Neural progenitor cell (in vitro differentiated cells): ENCODE data around the gene SEMG2. TPM values are rescaled to one million over a fixed set of nuclear protein-coding genes. Genes with fewer than 3 reads are reported as not detected.

Source experiments
- DNase-seq: peaks from one replicate; pipeline ENCODE4 v3.0.0-alpha.2; 2016; ENCODE audit warnings: low spot score
- H2AFZ ChIP-seq: fragments of 200-600 bp; sonication (generic); replicated peaks from 2 replicates; pipeline ENCODE4 v1.6.1; 2016; ENCODE audit warnings: antibody characterized with exemption
- H3F3A ChIP-seq: fragments of 200-600 bp; sonication (generic); 2 replicates; pipeline ENCODE4 v1.6.1; 2016; ENCODE audit warnings: antibody characterized with exemption, low read depth
- H3K27ac ChIP-seq: fragments of 200-600 bp; sonication (generic); 2 replicates; pipeline ENCODE4 v1.5.1; 2016; ENCODE audit warnings: mild to moderate bottlenecking
- H3K27me3 ChIP-seq: fragments of 200-600 bp; sonication (generic); 2 replicates; pipeline ENCODE4 v1.6.1; 2016; ENCODE audit warnings: mild to moderate bottlenecking, moderate library complexity
- H3K36me3 ChIP-seq: fragments of 200-600 bp; sonication (generic); 2 replicates; pipeline ENCODE4 v1.5.1; 2016
- H3K4me1 ChIP-seq: fragments of 200-600 bp; sonication (generic); 2 replicates; pipeline ENCODE4 v1.6.1; 2016; ENCODE audit warnings: mixed run types
- H3K4me2 ChIP-seq: fragments of 200-600 bp; sonication (generic); 2 replicates; pipeline ENCODE4 v1.6.1; 2016
- H3K4me3 ChIP-seq: fragments of 200-600 bp; sonication (generic); 2 replicates; pipeline ENCODE4 v1.5.1; 2016
- H3K79me2 ChIP-seq: fragments of 200-600 bp; sonication (generic); 2 replicates; pipeline ENCODE4 v1.6.1; 2016; ENCODE audit warnings: low read depth
- H3K9ac ChIP-seq: fragments of 200-600 bp; sonication (generic); 2 replicates; pipeline ENCODE4 v1.6.1; 2016
- H3K9me3 ChIP-seq: fragments of 200-600 bp; sonication (generic); 2 replicates; pipeline ENCODE4 v1.5.1; 2016; ENCODE audit warnings: low read depth
- H4K20me1 ChIP-seq: fragments of 200-600 bp; sonication (generic); 2 replicates; pipeline ENCODE4 v1.6.1; 2016; ENCODE audit warnings: low read depth
- H3K27ac Mint-ChIP-seq: 3 replicates; pipeline ENCODE4 v1.8.0; 2021; ENCODE audit warnings: mixed read lengths
- H3K27me3 Mint-ChIP-seq: 2 replicates; pipeline ENCODE4 v1.8.0; 2022; ENCODE audit warnings: low read depth, mild to moderate bottlenecking, inconsistent platforms, moderate library complexity, mixed read lengths; ENCODE audit not compliant: insufficient read depth
- H3K36me3 Mint-ChIP-seq: 3 replicates; pipeline ENCODE4 v1.8.0; 2021; ENCODE audit warnings: mixed read lengths
- H3K4me1 Mint-ChIP-seq: 3 replicates; pipeline ENCODE4 v1.8.0; 2021; ENCODE audit warnings: mixed read lengths
- H3K4me3 Mint-ChIP-seq: 3 replicates; pipeline ENCODE4 v1.8.0; 2021; ENCODE audit warnings: mild to moderate bottlenecking, moderate library complexity, mixed read lengths
- H3K9me3 Mint-ChIP-seq: 3 replicates; pipeline ENCODE4 v1.8.0; 2020; ENCODE audit warnings: mixed read lengths
- EZH2 ChIP-seq: fragments of 200-600 bp; sonication (generic); IDR thresholded peaks from 2 replicates; pipeline ENCODE4 v1.6.1; 2017; ENCODE audit warnings: antibody characterized with exemption, mild to moderate bottlenecking, moderate library complexity
- EZH2phosphoT487 ChIP-seq: fragments of 200-600 bp; sonication (generic); IDR thresholded peaks from 2 replicates; pipeline ENCODE4 v1.6.1; 2017; ENCODE audit warnings: antibody characterized with exemption
- total RNA-seq: library from RNA; depleted of rRNA; stranded (reverse); fragments of >200 nt; gene quantifications from 2 replicates; pipeline ENCODE4 v1.2.3, GENCODE V29; 2015; ENCODE audit warnings: low replicate concordance
- TF ChIP-seq, protein P1 (sequence below): fragments of 200-600 bp; sonication (generic); IDR thresholded peaks from 2 replicates; pipeline ENCODE4 v1.5.1; 2017; ENCODE audit warnings: antibody characterized with exemption, mild to moderate bottlenecking

The SEMG2 gene
- total RNA-seq, 1 donor from 2014 or later: not detected

DNA sequence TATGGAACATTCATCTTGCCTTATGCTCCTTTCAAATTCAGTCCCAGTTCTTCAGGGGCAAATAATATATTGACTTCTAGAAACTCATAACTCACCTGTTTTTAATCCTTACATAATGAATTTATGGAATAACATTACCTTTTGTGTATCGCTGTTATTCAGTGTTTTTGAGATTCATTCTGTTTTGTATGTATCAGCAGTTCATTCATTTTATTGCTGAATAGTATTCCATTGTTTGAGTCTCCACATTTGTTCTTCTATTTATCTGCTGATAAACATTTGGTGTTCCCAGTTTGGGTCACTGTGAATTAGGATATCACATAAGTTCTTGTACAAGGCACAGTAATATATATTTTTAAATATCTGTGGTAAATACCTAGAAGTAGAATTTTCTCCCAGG lies 5.1 kb downstream of the SEMG2 start:
- Histone ChIP-seq H3K4me3 (no peak overlapping the region), H3F3A (no peaks in the 10 kb centered on the region), H3K79me2 (no peaks in the 10 kb centered on the region), H3K36me3 (no peaks in the 10 kb centered on the region), H2AFZ (no peak overlapping the region), H3K9ac (no peak overlapping the region), H3K27ac (no peak overlapping the region), H3K9me3 (no peaks in the 10 kb centered on the region), H3K27me3 (peaks cover 53% of the 10 kb centered on the region), H3K4me2 (no peak overlapping the region), H3K4me1 (no peaks in the 10 kb centered on the region), H4K20me1 (no peaks in the 10 kb centered on the region)
- Mint-ChIP-seq H3K36me3 (no peaks in the 10 kb centered on the region), H3K4me3 (no peak overlapping the region), H3K27ac (no peak overlapping the region), H3K9me3 (no peaks in the 10 kb centered on the region), H3K4me1 (no peaks in the 10 kb centered on the region), H3K27me3 (no peaks in the 10 kb centered on the region)
- TF ChIP-seq, protein P1, sequence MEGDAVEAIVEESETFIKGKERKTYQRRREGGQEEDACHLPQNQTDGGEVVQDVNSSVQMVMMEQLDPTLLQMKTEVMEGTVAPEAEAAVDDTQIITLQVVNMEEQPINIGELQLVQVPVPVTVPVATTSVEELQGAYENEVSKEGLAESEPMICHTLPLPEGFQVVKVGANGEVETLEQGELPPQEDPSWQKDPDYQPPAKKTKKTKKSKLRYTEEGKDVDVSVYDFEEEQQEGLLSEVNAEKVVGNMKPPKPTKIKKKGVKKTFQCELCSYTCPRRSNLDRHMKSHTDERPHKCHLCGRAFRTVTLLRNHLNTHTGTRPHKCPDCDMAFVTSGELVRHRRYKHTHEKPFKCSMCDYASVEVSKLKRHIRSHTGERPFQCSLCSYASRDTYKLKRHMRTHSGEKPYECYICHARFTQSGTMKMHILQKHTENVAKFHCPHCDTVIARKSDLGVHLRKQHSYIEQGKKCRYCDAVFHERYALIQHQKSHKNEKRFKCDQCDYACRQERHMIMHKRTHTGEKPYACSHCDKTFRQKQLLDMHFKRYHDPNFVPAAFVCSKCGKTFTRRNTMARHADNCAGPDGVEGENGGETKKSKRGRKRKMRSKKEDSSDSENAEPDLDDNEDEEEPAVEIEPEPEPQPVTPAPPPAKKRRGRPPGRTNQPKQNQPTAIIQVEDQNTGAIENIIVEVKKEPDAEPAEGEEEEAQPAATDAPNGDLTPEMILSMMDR: no peak
- no peak for TF ChIP-seq EZH2phosphoT487
- no peak for TF ChIP-seq EZH2
- no peak for DNase-seq

DNA sequence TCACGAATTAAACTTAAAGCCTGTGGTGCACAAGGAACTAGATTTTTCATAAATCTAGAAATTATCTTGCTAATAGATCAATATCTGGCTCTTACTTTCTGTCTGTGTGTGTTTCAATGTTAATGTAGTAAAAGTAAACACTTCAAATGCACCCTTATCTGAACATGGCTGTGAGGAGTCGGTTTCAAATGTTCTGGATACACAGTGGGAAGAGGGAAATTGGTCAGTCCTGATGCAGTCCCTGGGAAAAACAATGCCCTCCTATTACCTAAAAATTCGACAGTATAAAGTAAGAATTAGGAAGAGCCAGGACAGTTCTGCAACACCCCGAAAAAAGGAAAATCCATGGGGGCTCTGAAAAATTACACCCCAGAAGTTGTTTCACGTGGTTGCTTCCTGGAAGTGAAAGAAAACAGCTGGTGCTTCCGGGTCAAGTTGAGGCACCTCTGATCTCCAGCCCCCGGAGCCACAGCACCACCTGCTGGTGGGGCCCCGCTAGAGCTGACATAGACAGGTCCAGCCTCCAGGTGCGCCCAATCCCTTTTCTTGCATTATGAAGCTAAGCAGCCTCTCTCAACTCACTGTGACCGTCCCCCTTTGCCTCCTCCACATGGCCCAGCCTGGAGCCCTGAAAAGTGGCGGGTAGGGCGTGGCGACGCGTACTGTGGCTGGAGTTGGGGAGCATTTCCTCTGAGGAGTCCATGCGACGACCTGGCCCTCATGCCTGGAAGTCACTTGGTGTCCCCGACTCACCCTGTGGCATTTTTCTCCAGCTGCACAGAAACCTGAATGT lies 8.3 kb downstream of the SEMG2 start:
- H3K27me3 ChIP-seq: peaks cover 38% of the 10 kb centered on the region
- H3K4me3 Mint-ChIP-seq: no peak overlapping the region
- H3K36me3 ChIP-seq: no peaks in the 10 kb centered on the region
- H3K4me1 ChIP-seq: no peaks in the 10 kb centered on the region
- H3K9me3 Mint-ChIP-seq: peaks cover 6% of the 10 kb centered on the region
- H3K27ac Mint-ChIP-seq: no peak overlapping the region
- no peak overlapping the region for H2AFZ ChIP-seq
- H4K20me1 ChIP-seq: no peaks in the 10 kb centered on the region
- H3K9ac ChIP-seq: no peak overlapping the region
- no peaks in the 10 kb centered on the region for H3K4me1 Mint-ChIP-seq
- H3K9me3 ChIP-seq: no peaks in the 10 kb centered on the region
- no peak overlapping the region for H3K4me2 ChIP-seq
- H3K27me3 Mint-ChIP-seq: peaks cover 12% of the 10 kb centered on the region
- no peak overlapping the region for H3K4me3 ChIP-seq
- no peaks in the 10 kb centered on the region for H3K36me3 Mint-ChIP-seq
- H3F3A ChIP-seq: no peaks in the 10 kb centered on the region
- no peak overlapping the region for H3K27ac ChIP-seq
- TF ChIP-seq EZH2phosphoT487 (no peak), EZH2 (no peak)
- TF ChIP-seq, protein P1: peak; percentile 54
- DNase-seq: peak; percentile 30
- no peaks in the 10 kb centered on the region for H3K79me2 ChIP-seq

DNA sequence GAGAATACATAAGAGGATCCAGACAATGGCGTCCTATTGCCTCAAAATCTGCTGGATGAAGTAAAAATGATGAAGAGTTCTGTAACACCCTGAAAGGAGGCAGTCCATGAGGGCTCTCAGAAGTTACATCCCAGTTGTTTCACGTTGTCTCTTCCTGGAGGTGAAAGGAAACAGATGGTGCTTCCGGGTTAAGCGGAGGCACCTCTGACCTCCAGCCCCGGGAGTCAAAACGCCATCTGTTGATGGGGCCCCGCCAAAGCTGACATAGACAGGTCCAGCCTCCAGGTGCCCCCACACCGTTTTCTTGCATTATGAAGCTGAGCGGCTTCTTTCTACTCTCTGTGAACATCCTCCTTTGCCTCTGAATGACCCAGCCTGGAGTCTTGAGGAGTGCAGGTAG lies 9.5 kb downstream of the SEMG2 start:
- no peaks in the 10 kb centered on the region for H4K20me1 ChIP-seq
- Mint-ChIP-seq H3K27ac (no peak overlapping the region), H3K27me3 (peaks cover 12% of the 10 kb centered on the region), H3K36me3 (no peaks in the 10 kb centered on the region), H3K9me3 (peaks cover 7% of the 10 kb centered on the region), H3K4me3 (no peak overlapping the region), H3K4me1 (no peaks in the 10 kb centered on the region)
- TF ChIP-seq, protein P1: no peak
- TF ChIP-seq EZH2 (no peak), EZH2phosphoT487 (no peak)
- no peak overlapping the region for H3K4me3 ChIP-seq
- H3K27me3 ChIP-seq: peaks cover 26% of the 10 kb centered on the region
- no peak overlapping the region for H2AFZ ChIP-seq
- H3K9me3 ChIP-seq: no peaks in the 10 kb centered on the region
- DNase-seq: no peak
- no peaks in the 10 kb centered on the region for H3K79me2 ChIP-seq
- H3K4me1 ChIP-seq: no peaks in the 10 kb centered on the region
- H3K4me2 ChIP-seq: no peak overlapping the region
- no peaks in the 10 kb centered on the region for H3F3A ChIP-seq
- H3K9ac ChIP-seq: no peak overlapping the region
- H3K36me3 ChIP-seq: no peaks in the 10 kb centered on the region
- H3K27ac ChIP-seq: no peak overlapping the region
